Lung (tissue), 12 donors: Measurements from ENCODE around the gene IRAK1. TPM values are rescaled to one million over a fixed set of nuclear protein-coding genes. Genes with fewer than 3 reads are reported as not detected.

Source experiments
- ATAC-seq: fragments of 200-7000 bp; cut with Tn5 transposase; one replicate; pipeline ENCODE4 v1.9.1; 2020; ENCODE audit warnings: moderate number of reproducible peaks; ENCODE audit not compliant: insufficient read depth, low FRiP score
- DNase-seq, 3 donors: peaks; one replicate each; pipeline ENCODE4 v3.0.0-alpha.2; 2013 to 2017
- H3K27ac ChIP-seq, 2 donors: one replicate each; pipeline ENCODE4 v1.5.1; 2013; ENCODE audit warnings: mild to moderate bottlenecking in 2 of 2, moderate library complexity in 2 of 2, control low read depth in 1 of 2, inconsistent platforms in 1 of 2, low read depth in 1 of 2, low read length in 1 of 2
- H3K27me3 ChIP-seq, 3 donors: one replicate each; pipeline ENCODE4 v1.5.1; 2013; ENCODE audit warnings: low read length in 2 of 3; ENCODE audit not compliant: control insufficient read depth in 3 of 3, insufficient read depth in 3 of 3
- H3K36me3 ChIP-seq, 4 donors: one replicate each; pipeline ENCODE4 v1.5.1; 2013; ENCODE audit warnings: low read length in 4 of 4, mild to moderate bottlenecking in 1 of 4, moderate library complexity in 1 of 4; ENCODE audit not compliant: control insufficient read depth in 4 of 4, insufficient read depth in 4 of 4
- H3K4me1 ChIP-seq, 5 donors: one replicate each; pipeline ENCODE4 v1.5.1; 2013; ENCODE audit warnings: low read length in 5 of 5, mild to moderate bottlenecking in 2 of 5, moderate library complexity in 1 of 5; ENCODE audit not compliant: control insufficient read depth in 5 of 5, insufficient read depth in 5 of 5
- H3K4me3 ChIP-seq: one replicate; pipeline ENCODE4 v1.5.1; 2013; ENCODE audit warnings: mild to moderate bottlenecking, control low read depth, moderate library complexity
- H3K9ac ChIP-seq, 2 donors: one replicate each; pipeline ENCODE4 v1.5.1; 2013; ENCODE audit warnings: low read length in 2 of 2, control low read depth in 1 of 2; ENCODE audit not compliant: insufficient read depth in 1 of 2
- H3K9me3 ChIP-seq, 4 donors: one replicate each; pipeline ENCODE4 v1.5.1; 2013; ENCODE audit warnings: low read length in 3 of 4, mild to moderate bottlenecking in 1 of 4, moderate library complexity in 1 of 4; ENCODE audit not compliant: control insufficient read depth in 4 of 4, insufficient read depth in 3 of 4
- CTCF ChIP-seq: IDR thresholded peaks from 2 replicates; pipeline ENCODE4 v1.5.1; 2012; ENCODE audit warnings: mild to moderate bottlenecking; ENCODE audit errors: control extremely low read depth, extremely low read depth
- WGBS, 2 donors: extraction: QIAGEN DNeasy Blood & Tissue Kit; methylation state at CpG; one replicate each; pipeline ENCODE4 v1.1.7; 2013; 5-methylcytosine and 5-hydroxymethylcytosine counted together
- polyA plus RNA-seq, 2 donors: library from polyadenylated mRNA; stranded (reverse); fragments of 200-250 nt; gene quantifications; one replicate each; pipeline ENCODE4 v1.2.1, GENCODE V29; 2013
- total RNA-seq, 2 donors: library from RNA; depleted of rRNA in 1 of 2; stranded (reverse); fragments of >200 nt in 1 of 2; gene quantifications; one replicate each; pipeline ENCODE4 v1.2.1, GENCODE V29; 2014 to 2021
- donor health status: control.
- donor health status: control.
- donor health status: Bipolar disorder and iron deficiency.
- donor health status: healthy.
- donor health status: DM: yes; HTN: yes; CAD: no.

The IRAK1 gene
- total and polyA plus RNA-seq, 4 donors = 24.6 to 153 (median 97.7) TPM

DNA sequence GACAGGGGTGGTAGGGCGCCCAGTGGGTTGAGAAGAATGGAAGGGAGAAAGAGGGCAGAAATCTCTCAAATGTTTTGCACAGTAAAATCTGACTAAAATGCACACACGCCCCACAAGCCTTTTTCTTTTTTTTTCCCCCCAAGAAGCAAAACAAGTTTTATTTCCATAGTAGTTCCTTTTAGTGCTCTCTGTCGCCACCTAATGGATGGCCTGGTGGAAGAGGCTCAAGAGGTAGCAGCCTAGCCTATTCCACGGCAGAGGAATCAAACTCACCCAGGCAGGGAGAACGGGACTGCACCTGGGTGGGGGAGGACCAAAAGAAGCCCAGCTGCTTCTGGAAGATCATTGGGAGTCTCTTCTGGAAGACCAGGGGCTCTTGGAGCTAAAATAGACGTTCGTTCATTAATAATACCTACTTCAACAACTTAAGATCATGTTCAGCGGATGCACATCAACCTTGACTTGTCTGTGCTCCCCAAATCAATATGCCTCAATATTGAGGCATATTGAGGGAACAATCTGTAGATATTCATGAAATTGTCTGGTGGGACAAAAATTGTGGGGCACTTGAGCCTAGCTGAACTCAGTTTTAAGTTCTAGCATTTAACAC, 31.6 kb upstream of the IRAK1 start:
- ATAC-seq = no peak
- TF ChIP-seq CTCF = peak; percentile 48
- Histone ChIP-seq H3K36me3 (peaks cover 0 to 5% (median 1%) of the 10 kb centered on the region in 4 donors), H3K9ac (no peak overlapping the region), H3K27me3 (peaks cover 0 to 11% (median 0%) of the 10 kb centered on the region in 3 donors), H3K4me1 (peaks cover 2 to 37% (median 21%) of the 10 kb centered on the region in 5 donors), H3K9me3 (no peaks in the 10 kb centered on the region), H3K4me3 (no peak overlapping the region), H3K27ac (no peak overlapping the region)
- peak; percentile 72 to 82 (median 80) for DNase-seq
- WGBS, 2 donors = 30 to 48% methylated on average over 8 of the region's 8 CpGs

DNA sequence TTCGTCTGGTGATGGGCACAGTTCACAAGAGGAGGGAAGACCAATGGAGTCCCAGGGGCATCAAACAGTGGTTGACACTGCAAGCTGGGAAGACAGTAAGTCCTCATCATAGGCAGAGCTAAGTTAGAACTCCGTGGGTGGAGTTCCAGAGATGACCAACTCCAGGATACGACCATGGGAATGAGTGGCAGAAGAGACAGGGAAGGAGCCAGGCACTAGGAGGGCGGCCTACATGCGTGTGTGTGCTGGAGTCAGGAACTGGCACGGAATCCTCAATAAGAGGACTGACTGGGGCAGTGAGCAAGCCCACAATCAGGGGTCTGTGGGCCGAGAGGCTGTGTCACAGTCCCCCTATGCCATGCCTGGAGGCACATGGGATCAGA, 30.4 kb upstream of the IRAK1 start:
- WGBS, 2 donors = 64 to 86% methylated on average over 4 to 7 of the region's 7 CpGs
- Histone ChIP-seq H3K9me3 (no peaks in the 10 kb centered on the region), H3K27me3 (peaks cover 0 to 10% (median 0%) of the 10 kb centered on the region in 3 donors), H3K36me3 (peaks cover 0 to 5% (median 1%) of the 10 kb centered on the region in 4 donors), H3K27ac (no peak overlapping the region), H3K4me1 (peaks cover 2 to 44% (median 21%) of the 10 kb centered on the region in 5 donors), H3K4me3 (no peak overlapping the region), H3K9ac (peak overlapping the region in 1 of 2 donors; percentile 13)
- DNase-seq (no peak), ATAC-seq (no peak)
- TF ChIP-seq CTCF = no peak

GRCh38 chrX:154049209-154050112, 29.8 kb upstream of the IRAK1 start:
- TF ChIP-seq CTCF = no peak
- no peak for ATAC-seq
- DNase-seq = no peak
- Histone ChIP-seq H3K4me1 (peaks cover 2 to 47% (median 21%) of the 10 kb centered on the region in 5 donors), H3K4me3 (no peak overlapping the region), H3K9me3 (no peaks in the 10 kb centered on the region), H3K9ac (no peak overlapping the region), H3K36me3 (peaks cover 0 to 5% (median 1%) of the 10 kb centered on the region in 4 donors), H3K27ac (no peak overlapping the region), H3K27me3 (peaks cover 0 to 9% (median 0%) of the 10 kb centered on the region in 3 donors)
- WGBS, 2 donors = 60 to 62% methylated on average over 12 to 13 of the region's 13 CpGs
